ENCODE results near the gene RAP1GDS1.
"Not testable (repeated sequence)": the region's sequence is repeated elsewhere in the genome, so short reads cannot be mapped to it uniquely, and the experiment has no call there.

Gene RAP1GDS1

DNA sequence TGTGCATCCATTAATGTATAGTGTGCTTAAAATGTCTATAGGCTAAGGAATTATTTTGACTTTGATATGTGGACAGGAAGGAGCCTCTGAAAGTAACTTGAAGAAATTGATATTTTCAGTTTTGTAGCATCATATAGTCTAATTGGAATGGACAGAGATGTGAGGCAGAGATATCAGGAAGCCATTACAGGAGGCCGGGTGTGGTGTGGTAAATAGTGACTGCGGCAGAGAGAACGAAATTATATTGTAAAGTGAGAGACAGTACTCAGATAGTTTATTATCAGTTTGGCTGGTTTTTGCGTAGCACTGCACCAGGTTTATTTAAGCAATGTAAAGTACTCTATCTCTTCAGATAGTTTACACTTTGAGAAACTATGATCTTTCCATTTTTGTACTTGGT lies 98.5 kb downstream of the RAP1GDS1 start:
- TF ChIP-seq, protein P1, sequence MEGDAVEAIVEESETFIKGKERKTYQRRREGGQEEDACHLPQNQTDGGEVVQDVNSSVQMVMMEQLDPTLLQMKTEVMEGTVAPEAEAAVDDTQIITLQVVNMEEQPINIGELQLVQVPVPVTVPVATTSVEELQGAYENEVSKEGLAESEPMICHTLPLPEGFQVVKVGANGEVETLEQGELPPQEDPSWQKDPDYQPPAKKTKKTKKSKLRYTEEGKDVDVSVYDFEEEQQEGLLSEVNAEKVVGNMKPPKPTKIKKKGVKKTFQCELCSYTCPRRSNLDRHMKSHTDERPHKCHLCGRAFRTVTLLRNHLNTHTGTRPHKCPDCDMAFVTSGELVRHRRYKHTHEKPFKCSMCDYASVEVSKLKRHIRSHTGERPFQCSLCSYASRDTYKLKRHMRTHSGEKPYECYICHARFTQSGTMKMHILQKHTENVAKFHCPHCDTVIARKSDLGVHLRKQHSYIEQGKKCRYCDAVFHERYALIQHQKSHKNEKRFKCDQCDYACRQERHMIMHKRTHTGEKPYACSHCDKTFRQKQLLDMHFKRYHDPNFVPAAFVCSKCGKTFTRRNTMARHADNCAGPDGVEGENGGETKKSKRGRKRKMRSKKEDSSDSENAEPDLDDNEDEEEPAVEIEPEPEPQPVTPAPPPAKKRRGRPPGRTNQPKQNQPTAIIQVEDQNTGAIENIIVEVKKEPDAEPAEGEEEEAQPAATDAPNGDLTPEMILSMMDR (IDR thresholded peaks at IDR 0.05; ENCODE audit: control insufficient read depth, insufficient read depth, low read depth, low read length, missing control alignments), result no peak

DNA sequence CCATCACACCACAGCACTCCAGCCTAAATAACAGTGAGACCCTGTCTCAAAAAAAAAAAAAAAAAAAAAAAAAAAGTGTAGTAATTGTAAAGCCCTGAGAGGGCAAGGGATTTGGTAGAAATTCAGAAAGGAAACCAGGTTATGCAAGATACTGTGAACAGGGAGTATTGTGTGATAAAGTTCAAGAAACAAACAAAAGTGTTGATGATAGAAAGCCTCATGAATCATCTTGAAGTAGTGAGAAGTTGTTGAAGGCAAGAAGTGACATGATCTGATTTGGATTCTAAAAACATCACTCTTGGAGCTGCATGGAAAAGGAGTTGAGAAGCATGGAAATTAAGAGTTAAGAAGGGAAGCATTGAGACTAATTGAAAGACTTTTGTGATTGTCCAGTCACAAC lies 102.2 kb downstream of the RAP1GDS1 start:
- H3K4me3 ChIP-seq (ENCODE audit: control insufficient read depth, low read depth, low read length), result no peak overlapping the region
- TF ChIP-seq, protein P1 (IDR thresholded peaks at IDR 0.05; ENCODE audit: control insufficient read depth, insufficient read depth, low read depth, low read length, missing control alignments), result no peak
- no peak for DNase-seq (ENCODE audit: low read depth)

More for the DNA sequence above, 98.5 kb downstream of the RAP1GDS1 start:
- H3K4me3 ChIP-seq (ENCODE audit: control insufficient read depth, low read depth, low read length), result no peak overlapping the region
- no peak for DNase-seq (ENCODE audit: low read depth)

DNA sequence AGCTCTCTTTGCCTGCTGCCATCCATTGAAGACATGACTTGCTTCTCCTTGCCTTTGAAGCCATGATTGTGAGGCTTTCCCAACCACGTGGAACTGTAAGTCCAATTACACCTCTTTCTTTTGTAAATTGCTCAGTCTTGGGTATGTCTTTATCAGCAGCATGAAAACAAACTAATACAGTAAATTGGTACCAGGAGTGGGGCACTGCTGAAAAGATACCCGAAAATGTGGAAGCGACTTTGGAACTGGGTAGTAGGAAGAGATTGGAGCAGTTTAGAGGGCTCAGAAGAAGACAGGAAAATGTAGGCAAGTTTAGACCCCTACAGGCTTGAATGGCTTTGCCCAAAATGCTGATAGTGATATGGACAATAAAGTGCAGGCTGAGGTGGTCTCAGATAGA lies 105.1 kb downstream of the RAP1GDS1 start:
- H3K4me3 ChIP-seq (ENCODE audit: control insufficient read depth, low read depth, low read length); DNase-seq (ENCODE audit: low read depth): not testable (repeated sequence)

DNA sequence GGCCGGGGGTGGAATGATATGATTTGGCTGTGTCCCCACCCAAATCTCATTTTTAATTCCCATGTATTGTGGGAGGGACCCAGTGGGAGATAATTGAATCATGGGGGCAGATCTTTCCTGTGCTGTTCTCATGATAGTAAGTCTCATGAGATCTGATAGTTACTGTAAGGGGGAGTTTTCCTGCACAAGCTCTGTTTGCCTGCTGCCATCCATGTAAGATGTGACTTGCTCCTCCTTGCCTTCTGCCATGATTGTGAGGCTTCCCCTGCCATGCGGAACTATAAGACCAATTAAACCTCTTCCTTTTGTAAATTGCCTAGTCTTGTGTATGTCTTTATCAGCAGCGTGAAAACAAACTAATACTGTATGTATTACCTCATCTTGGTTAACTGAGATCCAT lies 106.8 kb downstream of the RAP1GDS1 start:
- DNase-seq (ENCODE audit: low read depth); H3K4me3 ChIP-seq (ENCODE audit: control insufficient read depth, low read depth, low read length): not testable (repeated sequence)

DNA sequence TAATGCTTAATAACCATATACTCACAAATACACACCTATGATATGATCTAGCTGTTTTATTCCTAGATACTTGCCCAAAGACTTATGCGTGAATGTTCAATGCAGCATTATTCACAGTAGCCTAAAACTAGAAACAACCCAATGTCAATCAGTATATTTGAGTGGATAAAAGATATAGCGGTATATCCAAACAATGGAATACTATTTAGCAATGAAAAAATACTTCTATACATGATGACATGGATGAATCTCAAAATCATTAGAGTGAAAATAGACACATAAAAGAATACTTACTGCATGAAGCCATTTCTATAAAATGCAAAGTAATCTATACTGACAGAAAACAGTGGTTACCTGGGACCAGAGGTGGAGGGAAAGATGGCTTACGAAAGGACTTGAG lies 108.1 kb downstream of the RAP1GDS1 start:
- TF ChIP-seq, protein P1 (IDR thresholded peaks at IDR 0.05; ENCODE audit: control insufficient read depth, insufficient read depth, low read depth, low read length, missing control alignments), result no peak
- no peak for DNase-seq (ENCODE audit: low read depth)
- H3K4me3 ChIP-seq (ENCODE audit: control insufficient read depth, low read depth, low read length), result no peak overlapping the region

DNA sequence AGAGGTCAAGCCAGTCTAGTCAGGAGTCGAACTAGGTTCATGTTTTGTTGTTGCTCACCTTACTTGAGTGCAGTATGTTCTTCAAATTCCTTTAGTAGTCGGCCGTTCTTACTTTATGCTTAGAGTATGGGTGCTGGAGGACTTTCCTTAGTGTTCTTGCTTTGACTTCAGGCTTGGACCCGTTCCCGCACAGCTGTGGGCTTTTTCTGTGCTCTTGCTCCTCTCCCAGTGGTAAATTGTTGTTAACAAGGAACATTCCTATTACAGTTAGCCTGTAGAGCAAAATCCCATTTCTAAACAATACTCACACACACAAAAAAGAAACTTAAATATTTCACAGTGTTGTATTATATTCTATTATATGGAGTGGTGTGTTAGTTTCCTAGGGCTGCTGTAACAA lies 113.5 kb downstream of the RAP1GDS1 start:
- no peak for DNase-seq (ENCODE audit: low read depth)
- TF ChIP-seq, protein P1 (IDR thresholded peaks at IDR 0.05; ENCODE audit: control insufficient read depth, insufficient read depth, low read depth, low read length, missing control alignments), result no peak

DNA sequence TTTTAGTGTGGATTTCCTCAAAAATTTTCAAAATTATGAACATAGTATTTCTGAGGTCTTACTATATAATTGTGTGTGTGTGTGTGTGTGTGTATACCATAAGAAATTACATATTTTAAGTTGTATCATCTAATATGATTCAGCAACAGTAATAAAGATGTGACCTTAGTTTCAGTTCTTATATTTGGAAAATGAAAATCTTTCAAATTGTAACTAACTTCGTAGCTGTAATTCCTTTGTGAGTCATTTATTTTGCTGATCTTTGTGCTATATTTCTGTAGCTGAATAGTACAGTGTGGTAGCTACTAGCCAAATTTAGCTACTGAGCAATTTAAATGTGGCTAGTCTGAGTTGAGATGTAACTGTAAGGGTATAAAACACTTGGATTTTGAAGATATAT lies 116.4 kb downstream of the RAP1GDS1 start:
- peak; percentile 7 for DNase-seq (ENCODE audit: low read depth)
- no peak overlapping the region for H3K4me3 ChIP-seq (ENCODE audit: control insufficient read depth, low read depth, low read length)
- TF ChIP-seq, protein P1 (IDR thresholded peaks at IDR 0.05; ENCODE audit: control insufficient read depth, insufficient read depth, low read depth, low read length, missing control alignments), result no peak

More for the DNA sequence above, 113.5 kb downstream of the RAP1GDS1 start:
- no peak overlapping the region for H3K4me3 ChIP-seq (ENCODE audit: control insufficient read depth, low read depth, low read length)

DNA sequence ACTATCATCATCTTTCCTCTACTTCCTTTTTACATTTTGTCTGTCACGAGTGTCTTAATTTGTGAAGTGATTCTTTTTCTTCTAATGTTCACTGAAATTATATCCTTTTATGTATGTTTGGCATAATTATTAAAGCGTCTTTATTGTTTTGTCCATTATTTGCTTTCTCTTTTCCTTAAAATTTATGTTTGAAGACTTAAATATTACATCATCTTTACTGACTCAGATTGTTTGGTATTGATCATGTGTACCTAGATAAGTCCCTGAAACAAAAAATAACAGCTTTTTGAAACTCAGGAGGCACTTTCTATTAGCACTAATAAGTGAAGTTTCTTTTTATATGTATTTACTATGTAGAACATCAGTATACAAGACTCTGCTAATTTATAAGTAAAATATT lies 120.1 kb downstream of the RAP1GDS1 start:
- DNase-seq (ENCODE audit: low read depth), result no peak
- TF ChIP-seq, protein P1 (IDR thresholded peaks at IDR 0.05; ENCODE audit: control insufficient read depth, insufficient read depth, low read depth, low read length, missing control alignments), result no peak
- no peak overlapping the region for H3K4me3 ChIP-seq (ENCODE audit: control insufficient read depth, low read depth, low read length)

All from AG09309 (cell line).